Measurements from ENCODE around the gene ATP5F1E. TPM values are rescaled to one million over a fixed set of nuclear protein-coding genes. Genes with fewer than 3 reads are reported as not detected.

Gene ATP5F1E
- total RNA-seq, 4 donors from 2014 or later = 35.8 to 90.0 (median 38.6) TPM

- no peak for TF ChIP-seq CTCF (IDR thresholded peaks at IDR 0.05; ENCODE audit: low read depth)
Measured at GRCh38 chr20:59043698-59044097, 11.6 kb upstream of the ATP5F1E start.

DNA sequence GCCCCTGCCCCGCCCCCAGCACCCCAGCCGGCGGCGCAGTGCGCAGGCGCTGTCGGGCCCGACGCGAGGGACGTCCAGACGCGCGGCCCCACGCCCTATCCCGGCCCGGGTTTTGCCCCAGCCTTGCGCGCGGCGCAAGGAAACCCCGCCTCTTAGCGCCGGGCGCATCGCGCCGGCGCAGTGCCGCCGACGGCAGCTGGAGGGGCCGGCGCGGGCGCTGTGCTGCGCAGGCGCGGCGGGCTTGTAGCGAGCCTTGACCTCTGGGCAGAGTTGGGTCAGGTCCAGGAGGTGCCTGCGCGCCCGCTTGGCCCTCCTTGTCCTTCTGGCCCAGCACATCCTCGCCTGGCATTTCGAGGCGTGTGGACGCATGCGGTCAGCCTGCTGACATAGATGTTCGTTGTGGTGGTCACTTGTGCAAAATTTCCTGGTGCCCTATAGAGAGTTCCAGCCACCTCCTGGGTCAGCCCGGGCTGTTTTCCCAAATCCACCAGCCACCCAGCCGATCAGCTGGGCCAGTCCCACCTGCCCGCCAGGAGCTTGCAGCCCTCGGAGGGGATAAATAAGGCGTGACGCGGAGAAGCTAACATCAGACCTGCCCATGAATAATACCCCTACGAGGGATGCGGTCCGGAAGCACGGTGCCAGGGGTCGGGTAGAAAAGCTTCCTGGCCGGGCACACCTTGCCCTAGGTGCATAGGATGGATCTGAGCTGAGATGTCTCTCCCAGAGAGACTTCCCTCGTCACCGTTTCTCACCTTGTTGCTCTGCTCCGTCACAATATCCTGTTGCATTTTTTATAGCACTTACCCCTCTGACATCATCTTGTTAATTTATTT lies 10.9 kb upstream of the ATP5F1E start:
- TF ChIP-seq CTCF (IDR thresholded peaks at IDR 0.05; ENCODE audit: low read depth) = no peak

GRCh38 chr20:59042151-59042795 lies 10.1 kb upstream of the ATP5F1E start, which contains the start of gene PRELID3B:
Gene PRELID3B (minus strand): TSS chr20:59042786. CDS start chr20:59042730, 56 bp downstream.
- TF ChIP-seq CTCF (IDR thresholded peaks at IDR 0.05; ENCODE audit: low read depth) = no peak

DNA sequence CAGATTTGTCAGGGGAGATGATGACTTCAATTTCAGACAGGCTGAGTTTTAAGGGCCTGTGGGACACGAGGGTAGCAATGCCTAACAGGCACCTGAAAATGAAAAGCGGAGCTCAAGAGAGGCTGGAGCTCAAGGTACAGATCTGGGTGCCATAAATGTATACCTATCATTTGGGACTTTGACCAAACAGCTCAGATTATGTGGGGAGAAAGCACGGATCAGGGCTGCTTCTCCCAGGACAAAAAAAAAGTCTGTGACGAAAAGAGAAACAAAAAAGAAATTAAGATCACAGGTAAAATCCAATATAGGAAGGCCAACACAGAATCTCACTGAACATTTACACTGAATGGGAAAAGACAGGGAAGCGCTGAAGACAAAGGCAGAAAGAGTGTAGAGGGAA lies 8.5 kb upstream of the ATP5F1E start:
- TF ChIP-seq CTCF (IDR thresholded peaks at IDR 0.05; ENCODE audit: low read depth) = no peak

GRCh38 chr20:59039233-59039632 lies 7.1 kb upstream of the ATP5F1E start:
- TF ChIP-seq CTCF (IDR thresholded peaks at IDR 0.05; ENCODE audit: low read depth) = no peak

- TF ChIP-seq CTCF (IDR thresholded peaks at IDR 0.05; ENCODE audit: low read depth) = no peak
Measured at GRCh38 chr20:59037386-59037785, 5.3 kb upstream of the ATP5F1E start.

- TF ChIP-seq CTCF (IDR thresholded peaks at IDR 0.05; ENCODE audit: low read depth) = no peak
Measured at GRCh38 chr20:59035381-59035780, 3.2 kb upstream of the ATP5F1E start.

Measured in subcutaneous adipose tissue (tissue), 4 donors.